Panc1 (cell line): ENCODE measurements around the gene C1GALT1C1. TPM values are rescaled to one million over a fixed set of nuclear protein-coding genes. Genes with fewer than 3 reads are reported as not detected.

ENCODE experiments used
- ATAC-seq: fragments of 200-7000 bp; cut with Tn5 transposase; 2 replicates; pipeline ENCODE4 v1.9.1; 2020; ENCODE audit warnings: mild to moderate bottlenecking, moderate library complexity
- BruUV-seq: library from RNA; stranded (reverse); fragments of 400-500 nt; replicated peaks from 2 replicates; lab custom pipeline; 2021; lab: Mats Ljungman, UMichigan
- CTCF ChIA-PET: fragments of 300-600 bp; sonication (Branson Sonifier 250); formaldehyde crosslinking; loops from one replicate; lab custom pipeline; 2022; ENCODE audit warnings: antibody characterized with exemption; lab: Charles Lee
- POLR2A ChIA-PET: fragments of 300-600 bp; sonication (Branson Sonifier 250); formaldehyde crosslinking; loops from one replicate; lab custom pipeline; 2022; ENCODE audit warnings: antibody characterized with exemption; lab: Charles Lee
- DNase-seq: peaks from one replicate; pipeline ENCODE4 v3.0.0-alpha.2; 2010; ENCODE audit warnings: low read depth, low spot score
- H3K27ac ChIP-seq: 2 replicates; pipeline ENCODE4 v1.5.1; 2011; ENCODE audit warnings: mild to moderate bottlenecking, low read length, inconsistent platforms
- H3K27me3 ChIP-seq: fragments of 200-500 bp; sonication (Bioruptor generic); 2 replicates; pipeline ENCODE4 v1.6.0; 2014; ENCODE audit warnings: low read length, inconsistent platforms; ENCODE audit not compliant: control insufficient read depth, insufficient read depth
- H3K36me3 ChIP-seq: fragments of 200-500 bp; sonication (Bioruptor generic); 2 replicates; pipeline ENCODE4 v1.5.1; 2014; ENCODE audit warnings: inconsistent platforms, mild to moderate bottlenecking, low read length, moderate library complexity; ENCODE audit not compliant: control insufficient read depth, insufficient read depth
- H3K4me1 ChIP-seq: 2 replicates; pipeline ENCODE4 v1.5.1; 2011; ENCODE audit warnings: inconsistent platforms, mild to moderate bottlenecking, low read length, moderate library complexity; ENCODE audit not compliant: control insufficient read depth, insufficient read depth
- H3K4me3 ChIP-seq, 2 experiments: 2 replicates each; pipeline ENCODE4 v1.5.1; 2011 to 2012; ENCODE audit warnings: low read depth in 2 of 2, low read length in 2 of 2, mild to moderate bottlenecking in 2 of 2, inconsistent platforms in 1 of 2, moderate library complexity in 1 of 2
- H3K9me3 ChIP-seq: fragments of 200-500 bp; sonication (Bioruptor generic); 2 replicates; pipeline ENCODE4 v1.5.1; 2014; ENCODE audit warnings: low read depth, mild to moderate bottlenecking, inconsistent platforms, low read length, moderate library complexity; ENCODE audit not compliant: control insufficient read depth, insufficient read depth
- POLR2AphosphoS5 ChIP-seq: IDR thresholded peaks from 2 replicates; pipeline ENCODE4 v1.6.1; 2012; ENCODE audit warnings: mild to moderate bottlenecking, low read depth, low read length, moderate library complexity
- SIN3A ChIP-seq: IDR thresholded peaks from 2 replicates; pipeline ENCODE4 v1.6.1; 2012; ENCODE audit warnings: low read depth, mild to moderate bottlenecking, low read length, moderate library complexity, borderline replicate concordance; ENCODE audit not compliant: insufficient read depth
- TCF7L2 ChIP-seq: IDR thresholded peaks from 2 replicates; pipeline ENCODE4 v1.6.1; 2011; ENCODE audit warnings: mild to moderate bottlenecking, low read depth, low read length, inconsistent platforms
- in situ Hi-C: cut with HindIII; loops from 2 replicates; pipeline ENCODE4 v1.10.0; 2016; ENCODE audit warnings: low sequenced_read_pairs, low pct_unique_long_range_greater_than_20kb
- intact Hi-C: fragments of 100-400 bp; cut with micrococcal nuclease; formaldehyde crosslinking; loops from one replicate; pipeline ENCODE4 v1.10.0; 2022; ENCODE audit not compliant: unreplicated experiment
- total RNA-seq: library from RNA; stranded (reverse); gene quantifications from one replicate; pipeline ENCODE4 v1.2.1, GENCODE V29; 2021; ENCODE audit not compliant: unreplicated experiment
- TF ChIP-seq, protein P1 (sequence below): fragments of 450-650 bp; IDR thresholded peaks from 2 replicates; pipeline ENCODE4 v1.5.1; 2017; ENCODE audit warnings: mild to moderate bottlenecking
- TF ChIP-seq, protein P2 (sequence below), 2 experiments: IDR thresholded peaks; 2 replicates each; pipeline ENCODE4 v1.6.1; 2011 to 2012; ENCODE audit warnings: low read depth in 2 of 2, control low read depth in 1 of 2, low read length in 1 of 2, mild to moderate bottlenecking in 1 of 2, moderate library complexity in 1 of 2; ENCODE audit not compliant: insufficient read depth in 1 of 2

Gene C1GALT1C1
- total RNA-seq, 1 experiment from 2014 or later = 32.4 TPM

DNA sequence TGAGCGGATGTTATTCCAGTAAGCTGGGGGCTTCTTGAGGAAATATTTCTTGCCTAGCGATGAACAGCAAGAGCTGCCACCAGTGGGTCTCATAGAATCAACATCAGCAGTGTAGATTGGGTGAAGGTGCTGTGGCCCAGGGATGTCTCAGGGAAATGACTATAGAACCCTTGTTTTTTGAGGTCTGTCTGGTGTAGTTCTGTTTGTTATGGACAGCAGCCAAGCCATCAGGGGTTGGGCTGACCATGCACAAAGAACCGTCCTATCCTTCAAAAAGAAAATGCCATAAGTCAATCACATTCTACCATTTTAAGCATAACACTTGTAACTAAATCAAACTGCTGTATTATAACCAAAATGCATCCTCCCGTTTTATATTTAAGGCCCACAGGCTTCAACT is 17.3 kb upstream of the C1GALT1C1 start:
- in situ Hi-C loops = no loop called here
- POLR2A ChIA-PET = no interaction called here
- Histone ChIP-seq H3K27ac (no peak overlapping the region), H3K4me1 (no peaks in the 10 kb centered on the region), H3K9me3 (no peaks in the 10 kb centered on the region), H3K36me3 (no peaks in the 10 kb centered on the region), H3K4me3 (no peak overlapping the region), H3K27me3 (no peaks in the 10 kb centered on the region)
- TF ChIP-seq TCF7L2 = no peak
- TF ChIP-seq, protein P1, sequence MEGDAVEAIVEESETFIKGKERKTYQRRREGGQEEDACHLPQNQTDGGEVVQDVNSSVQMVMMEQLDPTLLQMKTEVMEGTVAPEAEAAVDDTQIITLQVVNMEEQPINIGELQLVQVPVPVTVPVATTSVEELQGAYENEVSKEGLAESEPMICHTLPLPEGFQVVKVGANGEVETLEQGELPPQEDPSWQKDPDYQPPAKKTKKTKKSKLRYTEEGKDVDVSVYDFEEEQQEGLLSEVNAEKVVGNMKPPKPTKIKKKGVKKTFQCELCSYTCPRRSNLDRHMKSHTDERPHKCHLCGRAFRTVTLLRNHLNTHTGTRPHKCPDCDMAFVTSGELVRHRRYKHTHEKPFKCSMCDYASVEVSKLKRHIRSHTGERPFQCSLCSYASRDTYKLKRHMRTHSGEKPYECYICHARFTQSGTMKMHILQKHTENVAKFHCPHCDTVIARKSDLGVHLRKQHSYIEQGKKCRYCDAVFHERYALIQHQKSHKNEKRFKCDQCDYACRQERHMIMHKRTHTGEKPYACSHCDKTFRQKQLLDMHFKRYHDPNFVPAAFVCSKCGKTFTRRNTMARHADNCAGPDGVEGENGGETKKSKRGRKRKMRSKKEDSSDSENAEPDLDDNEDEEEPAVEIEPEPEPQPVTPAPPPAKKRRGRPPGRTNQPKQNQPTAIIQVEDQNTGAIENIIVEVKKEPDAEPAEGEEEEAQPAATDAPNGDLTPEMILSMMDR = no peak
- TF ChIP-seq, protein P2, sequence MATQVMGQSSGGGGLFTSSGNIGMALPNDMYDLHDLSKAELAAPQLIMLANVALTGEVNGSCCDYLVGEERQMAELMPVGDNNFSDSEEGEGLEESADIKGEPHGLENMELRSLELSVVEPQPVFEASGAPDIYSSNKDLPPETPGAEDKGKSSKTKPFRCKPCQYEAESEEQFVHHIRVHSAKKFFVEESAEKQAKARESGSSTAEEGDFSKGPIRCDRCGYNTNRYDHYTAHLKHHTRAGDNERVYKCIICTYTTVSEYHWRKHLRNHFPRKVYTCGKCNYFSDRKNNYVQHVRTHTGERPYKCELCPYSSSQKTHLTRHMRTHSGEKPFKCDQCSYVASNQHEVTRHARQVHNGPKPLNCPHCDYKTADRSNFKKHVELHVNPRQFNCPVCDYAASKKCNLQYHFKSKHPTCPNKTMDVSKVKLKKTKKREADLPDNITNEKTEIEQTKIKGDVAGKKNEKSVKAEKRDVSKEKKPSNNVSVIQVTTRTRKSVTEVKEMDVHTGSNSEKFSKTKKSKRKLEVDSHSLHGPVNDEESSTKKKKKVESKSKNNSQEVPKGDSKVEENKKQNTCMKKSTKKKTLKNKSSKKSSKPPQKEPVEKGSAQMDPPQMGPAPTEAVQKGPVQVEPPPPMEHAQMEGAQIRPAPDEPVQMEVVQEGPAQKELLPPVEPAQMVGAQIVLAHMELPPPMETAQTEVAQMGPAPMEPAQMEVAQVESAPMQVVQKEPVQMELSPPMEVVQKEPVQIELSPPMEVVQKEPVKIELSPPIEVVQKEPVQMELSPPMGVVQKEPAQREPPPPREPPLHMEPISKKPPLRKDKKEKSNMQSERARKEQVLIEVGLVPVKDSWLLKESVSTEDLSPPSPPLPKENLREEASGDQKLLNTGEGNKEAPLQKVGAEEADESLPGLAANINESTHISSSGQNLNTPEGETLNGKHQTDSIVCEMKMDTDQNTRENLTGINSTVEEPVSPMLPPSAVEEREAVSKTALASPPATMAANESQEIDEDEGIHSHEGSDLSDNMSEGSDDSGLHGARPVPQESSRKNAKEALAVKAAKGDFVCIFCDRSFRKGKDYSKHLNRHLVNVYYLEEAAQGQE (IDR thresholded peaks at IDR 0.05; ENCODE audit: insufficient read depth in 1 of 2, low read depth in 2 of 2, low read length in 1 of 2) = no peak
- no peak for TF ChIP-seq POLR2AphosphoS5
- no peak for TF ChIP-seq SIN3A
- intact Hi-C loops = no loop called here
- CTCF ChIA-PET = no interaction called here
- no TSS peak for BruUV-seq
- DNase-seq = no peak
- ATAC-seq = no peak

DNA sequence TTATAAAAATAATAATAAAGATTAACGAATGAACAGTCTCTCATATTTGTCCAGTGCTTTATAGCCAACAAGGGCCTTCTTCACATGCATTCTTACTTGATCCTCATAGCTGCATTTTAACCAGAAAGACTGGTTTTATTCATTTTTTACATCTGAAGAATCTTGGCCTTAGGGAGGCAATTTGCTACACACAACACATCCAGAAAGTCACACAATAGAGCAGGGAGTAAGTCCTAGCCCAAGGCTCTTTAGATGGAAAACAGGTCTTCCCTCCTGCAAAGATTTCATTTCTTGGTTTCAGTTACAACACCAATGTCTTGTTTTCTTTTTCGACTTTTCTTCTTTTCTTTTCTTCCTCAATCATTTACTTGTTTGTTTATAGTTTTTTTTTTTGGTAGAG is 13.0 kb upstream of the C1GALT1C1 start:
- H3K4me1 ChIP-seq = no peaks in the 10 kb centered on the region
- DNase-seq (no peak), ATAC-seq (no peak)
- ChIA-PET CTCF (no interaction called here), POLR2A (no interaction called here)
- no peak overlapping the region for H3K27ac ChIP-seq
- intact Hi-C loops = no loop called here
- no peaks in the 10 kb centered on the region for H3K27me3 ChIP-seq
- TF ChIP-seq, protein P2 (IDR thresholded peaks at IDR 0.05; ENCODE audit: insufficient read depth in 1 of 2, low read depth in 2 of 2, low read length in 1 of 2) = no peak
- TF ChIP-seq TCF7L2 = no peak
- no peak for TF ChIP-seq POLR2AphosphoS5
- no peak for TF ChIP-seq SIN3A
- TF ChIP-seq, protein P1 = no peak
- no TSS peak for BruUV-seq
- H3K36me3 ChIP-seq = no peaks in the 10 kb centered on the region
- in situ Hi-C loops = no loop called here
- no peaks in the 10 kb centered on the region for H3K9me3 ChIP-seq
- no peak overlapping the region for H3K4me3 ChIP-seq
